ENCODE data around the gene SRCAP. TPM values are rescaled to one million over a fixed set of nuclear protein-coding genes. Genes with fewer than 3 reads are reported as not detected.

The SRCAP gene
- total and polyA plus RNA-seq, 2 of the 8 experiments (the other 6 are each of a cell fraction or from before 2014, with no cell fraction given): 5.5 to 54.3 TPM

GRCh38 chr16:30699615-30700099 is 686 bp downstream of the SRCAP start:
- Histone ChIP-seq H3K56ac (replicated peaks; ENCODE audit: insufficient read length, low read depth, low read length) (no peak overlapping the region), H3K79me1 (ENCODE audit: low read depth, low read length) (peaks cover 6% of the 10 kb centered on the region; the same call in 1 of the 2 replicates), H4K8ac (ENCODE audit: extremely low read depth, insufficient read depth, low read length) (no peak overlapping the region), H3K4me1 (replicated peaks in 1 of 4; ENCODE audit: control insufficient read depth in 3 of 4, insufficient read depth in 4 of 4, low read length in 3 of 4) (peaks cover 0 to 4% (median 3%) of the 10 kb centered on the region in 4 experiments; a peak in 5 of 7 replicates), H2BK15ac (ENCODE audit: low read length) (no peak overlapping the region), H3K23me2 (ENCODE audit: low read depth, low read length) (peaks cover 5% of the 10 kb centered on the region), H3K9ac (replicated peaks in 1 of 4; ENCODE audit: extremely low read depth in 1 of 4, low read depth in 3 of 4, low read length in 3 of 4) (peak overlapping the region in 1 of 4 experiments; percentile 61; a peak in 4 of 7 replicates), H3K4ac (replicated peaks; ENCODE audit: insufficient read length, low read depth, low read length) (no peak overlapping the region), H3K4me3 (ENCODE audit: extremely low read depth in 1 of 4, insufficient read depth in 2 of 4, low read depth in 3 of 4, low read length in 4 of 4) (peak overlapping the region; percentile 72 to 97 (median 86)), H4K20me1 (replicated peaks in 1 of 2; ENCODE audit: control insufficient read depth in 1 of 2, insufficient read depth in 2 of 2, low read length in 2 of 2) (peaks cover 5 to 19% of the 10 kb centered on the region in 2 experiments), H3K18ac (ENCODE audit: extremely low read depth, low read length) (no peak overlapping the region), H2AFZ (ENCODE audit: low read length) (no peak overlapping the region), H2BK5ac (ENCODE audit: low read depth, low read length) (0 out of 2 replicates have a peak overlapping the region, but pooled peaks have one; percentile 100), H2BK20ac (ENCODE audit: low read length) (no peak overlapping the region), H2AK5ac (ENCODE audit: low read depth, low read length) (no peak overlapping the region), H3K9me3 (ENCODE audit: insufficient read depth in 2 of 2, low read depth in 1 of 2, low read length in 1 of 2) (no peaks in the 10 kb centered on the region), H3K14ac (ENCODE audit: insufficient read length) (no peak overlapping the region), H3K27me3 (replicated peaks in 1 of 4; ENCODE audit: control insufficient read depth in 3 of 4, extremely low read depth in 1 of 4, insufficient read depth in 3 of 4, low read length in 3 of 4) (peaks cover 8 to 24% (median 18%) of the 10 kb centered on the region in 4 experiments), H4K5ac (ENCODE audit: insufficient read length, low read depth, low read length) (no peak overlapping the region), H3K79me2 (ENCODE audit: control insufficient read depth in 1 of 2, insufficient read depth in 2 of 2, low read length in 2 of 2) (peaks cover 0 to 27% of the 10 kb centered on the region in 2 experiments; a peak in 3 of 4 replicates), H2BK120ac (replicated peaks; ENCODE audit: low read depth, low read length) (no peak overlapping the region), H3K27ac (ENCODE audit: low read depth, low read length) (no peak overlapping the region), H3K36me3 (ENCODE audit: control insufficient read depth in 2 of 4, insufficient read depth in 4 of 4, low read length in 3 of 4) (peaks cover 12 to 27% (median 22%) of the 10 kb centered on the region in 4 experiments), H3K23ac (ENCODE audit: insufficient read length) (no peak overlapping the region), H3K4me2 (ENCODE audit: insufficient read depth in 1 of 2, low read depth in 2 of 2, low read length in 2 of 2) (peak overlapping the region; percentile 76 to 77), H4K91ac (replicated peaks; ENCODE audit: insufficient read length, low read length) (no peak overlapping the region), H2BK12ac (ENCODE audit: low read depth, low read length) (no peak overlapping the region)
- WGBS, 2 experiments (ENCODE audit: extremely low coverage in 1 of 2, insufficient coverage in 1 of 2, insufficient read length in 1 of 2, insufficient replicate concordance in 2 of 2, low coverage in 1 of 2, low lambda C conversion rate in 2 of 2, missing lambda C conversion rate in 1 of 2): 74% methylated on average over 8 of the region's 8 CpGs; no CpG with 5 or more reads in 1 of the 2 experiments
- DNase-seq (ENCODE audit: low read depth in 1 of 2, low spot score in 2 of 2) (no peak), FAIRE-seq (no peak)
- ChIA-PET CTCF (ENCODE audit: partially characterized antibody) (interaction anchor here (0.5 to 0.6 kb wide), 2 partner anchors 42 to 290 kb away, joined by 3 to 4 read pairs; no protein-coding TSS in a partner anchor), POLR2A (ENCODE audit: partially characterized antibody) (interaction anchor here (1.1 to 4.7 kb wide), 6 partner anchors 11 to 49 kb away, joined by 4 to 26 read pairs (median 14); partner anchors contain the start of genes FBRS and PHKG2)
- TF ChIP-seq RNF2 (IDR thresholded peaks at IDR 0.05; ENCODE audit: borderline replicate concordance, low read depth, low read length, missing control alignments, poor library complexity, severe bottlenecking) (no peak), CREB1 (IDR thresholded peaks at IDR 0.05) (no peak), YY1 (IDR thresholded peaks at IDR 0.05; ENCODE audit: low read depth, low read length) (no peak)

Data from H1 (cell line).